Effector memory CD8-positive, alpha-beta T cell (primary cell): ENCODE results near the gene ZNF579.

ENCODE experiments used
- ATAC-seq: fragments of 150-1000 bp; cut with Tn5 transposase; replicated peaks from 2 replicates; pipeline ENCODE4 v1.10.0; 2021; ENCODE audit warnings: mild to moderate bottlenecking, moderate library complexity
- DNase-seq, 3 experiments: peaks; one replicate each; pipeline ENCODE4 v3.0.0; 2021
- H3K27ac Mint-ChIP-seq, 2 donors: one replicate each; pipeline ENCODE4 v1.8.0; 2022; ENCODE audit warnings: mild to moderate bottlenecking in 2 of 2, mixed read lengths in 2 of 2, moderate library complexity in 2 of 2
- H3K27me3 Mint-ChIP-seq, 2 donors: one replicate each; pipeline ENCODE4 v1.8.0; 2022; ENCODE audit warnings: mixed read lengths in 2 of 2
- H3K36me3 Mint-ChIP-seq: one replicate; pipeline ENCODE4 v1.8.0; 2022; ENCODE audit warnings: mild to moderate bottlenecking, moderate library complexity, mixed read lengths; ENCODE audit not compliant: insufficient read depth
- H3K4me1 Mint-ChIP-seq, 2 donors: one replicate each; pipeline ENCODE4 v1.8.0; 2022; ENCODE audit warnings: low read depth in 2 of 2, mixed read lengths in 2 of 2
- H3K4me3 Mint-ChIP-seq, 2 donors: one replicate each; pipeline ENCODE4 v1.8.0; 2022; ENCODE audit warnings: mild to moderate bottlenecking in 2 of 2, mixed read lengths in 2 of 2, moderate library complexity in 2 of 2
- H3K9me3 Mint-ChIP-seq, 2 donors: one replicate each; pipeline ENCODE4 v1.8.0; 2022; ENCODE audit warnings: mixed read lengths in 2 of 2

The ZNF579 gene

GRCh38 chr19:55559684-55560083 lies 21.0 kb downstream of the ZNF579 start:
- Mint-ChIP-seq H3K27me3 (peaks cover 23 to 43% of the 10 kb centered on the region in 2 donors), H3K9me3 (no peaks in the 10 kb centered on the region), H3K27ac (no peak overlapping the region), H3K4me3 (no peak overlapping the region), H3K4me1 (no peaks in the 10 kb centered on the region), H3K36me3 (no peaks in the 10 kb centered on the region)
- no peak for ATAC-seq
- DNase-seq: no peak

DNA sequence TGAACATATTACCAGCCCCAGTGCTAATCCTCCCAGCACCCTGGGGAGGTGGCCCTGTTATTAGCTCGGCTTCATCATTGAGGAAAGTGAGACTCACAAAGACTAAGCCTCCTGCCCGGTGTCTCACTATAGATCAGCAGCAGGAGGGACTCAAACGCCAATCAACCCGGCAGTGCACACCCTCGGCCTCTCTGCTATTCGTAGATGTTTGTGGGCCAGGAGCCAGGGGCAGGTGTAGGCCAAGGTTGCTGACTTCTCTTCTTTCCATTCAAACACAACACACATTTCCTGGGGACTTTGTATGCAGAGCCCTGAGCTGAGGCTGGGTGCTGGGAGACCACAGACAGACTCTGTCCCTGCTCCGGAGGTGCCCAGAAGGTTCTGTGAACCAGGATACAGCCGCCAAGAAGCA lies 25.9 kb downstream of the ZNF579 start:
- ATAC-seq (no peak), DNase-seq (no peak)
- Mint-ChIP-seq H3K9me3 (no peaks in the 10 kb centered on the region), H3K4me1 (peaks cover 0 to 2% of the 10 kb centered on the region in 2 donors), H3K27me3 (peaks cover 21 to 69% of the 10 kb centered on the region in 2 donors), H3K36me3 (no peaks in the 10 kb centered on the region), H3K27ac (no peak overlapping the region), H3K4me3 (no peak overlapping the region)

DNA sequence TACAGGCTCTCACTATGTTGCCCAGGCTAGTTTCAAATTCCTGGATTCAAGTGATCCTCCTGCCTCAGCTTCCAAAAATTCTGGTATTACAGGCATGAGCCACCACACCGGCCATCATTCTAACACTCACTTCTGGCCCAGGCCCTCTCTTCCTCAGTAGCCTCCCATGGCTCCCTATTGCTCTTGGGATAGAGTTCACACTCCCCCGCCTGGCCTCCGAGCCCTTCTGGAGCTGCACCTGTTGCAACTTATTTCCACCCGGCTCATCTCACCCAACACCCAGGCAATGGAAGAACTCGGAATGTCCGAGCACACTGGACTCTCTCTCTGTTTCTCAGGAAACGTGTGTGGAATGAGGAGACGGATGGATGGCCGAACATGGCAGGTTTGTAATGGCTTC lies 26.3 kb downstream of the ZNF579 start:
- Mint-ChIP-seq H3K4me1 (peaks cover 0 to 2% of the 10 kb centered on the region in 2 donors), H3K27me3 (peaks cover 21 to 69% of the 10 kb centered on the region in 2 donors), H3K27ac (no peak overlapping the region), H3K9me3 (no peaks in the 10 kb centered on the region), H3K4me3 (no peak overlapping the region), H3K36me3 (no peaks in the 10 kb centered on the region)
- ATAC-seq (no peak), DNase-seq (no peak)

- no peak overlapping the region for H3K27ac Mint-ChIP-seq
- peaks cover 0 to 2% of the 10 kb centered on the region in 2 donors for H3K4me1 Mint-ChIP-seq
- H3K27me3 Mint-ChIP-seq: peaks cover 21 to 65% of the 10 kb centered on the region in 2 donors
- no peak overlapping the region for H3K4me3 Mint-ChIP-seq
- H3K36me3 Mint-ChIP-seq: no peaks in the 10 kb centered on the region
- no peaks in the 10 kb centered on the region for H3K9me3 Mint-ChIP-seq
- ATAC-seq (no peak), DNase-seq (no peak)
These were observed 27.1 kb downstream of the ZNF579 start for GRCh38 chr19:55553217-55554182.

- ATAC-seq: no peak
- Mint-ChIP-seq H3K27ac (peak overlapping the region in 1 of 2 donors; percentile 59), H3K36me3 (no peaks in the 10 kb centered on the region), H3K4me3 (no peak overlapping the region), H3K4me1 (peaks cover 0 to 2% of the 10 kb centered on the region in 2 donors), H3K27me3 (peaks cover 25 to 68% of the 10 kb centered on the region in 2 donors), H3K9me3 (no peaks in the 10 kb centered on the region)
- DNase-seq: no peak
These were observed 28.0 kb downstream of the ZNF579 start for GRCh38 chr19:55552620-55553019.

DNA sequence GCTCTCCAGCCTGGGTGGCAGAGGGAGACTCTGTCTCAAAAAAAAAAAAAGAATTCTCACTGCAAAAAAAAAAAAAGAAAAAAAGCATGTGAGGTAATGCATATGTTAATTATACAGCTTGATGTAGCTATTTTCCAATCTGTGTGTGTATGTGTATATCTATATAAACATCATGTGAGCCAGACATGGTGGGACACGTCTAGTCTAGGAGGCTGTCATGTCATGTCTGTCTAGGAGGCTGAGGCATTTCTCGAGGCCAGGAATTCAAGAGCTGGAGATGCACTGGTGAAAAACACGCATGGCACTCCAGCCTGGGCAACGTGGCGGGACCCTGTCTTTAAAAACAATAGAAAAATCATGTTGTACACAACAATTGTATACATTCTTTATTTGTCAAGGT lies 28.4 kb downstream of the ZNF579 start:
- H3K4me1 Mint-ChIP-seq: peaks cover 0 to 2% of the 10 kb centered on the region in 2 donors

GRCh38 chr19:55550321-55550650 lies 30.4 kb downstream of the ZNF579 start:
- Mint-ChIP-seq H3K9me3 (no peaks in the 10 kb centered on the region), H3K4me1 (peaks cover 0 to 2% of the 10 kb centered on the region in 2 donors), H3K4me3 (no peak overlapping the region), H3K27me3 (peaks cover 46 to 81% of the 10 kb centered on the region in 2 donors), H3K36me3 (no peaks in the 10 kb centered on the region), H3K27ac (no peak overlapping the region)
- DNase-seq (no peak), ATAC-seq (no peak)

More for the DNA sequence above, 28.4 kb downstream of the ZNF579 start:
- Mint-ChIP-seq H3K9me3 (no peaks in the 10 kb centered on the region), H3K36me3 (no peaks in the 10 kb centered on the region), H3K27me3 (peaks cover 26 to 68% of the 10 kb centered on the region in 2 donors), H3K27ac (peak overlapping the region in 1 of 2 donors; percentile 59), H3K4me3 (no peak overlapping the region)
- ATAC-seq (no peak), DNase-seq (no peak)

GRCh38 chr19:55549500-55550320 lies 30.9 kb downstream of the ZNF579 start:
- Mint-ChIP-seq H3K4me1 (peaks cover 0 to 2% of the 10 kb centered on the region in 2 donors), H3K27ac (no peak overlapping the region), H3K9me3 (no peaks in the 10 kb centered on the region), H3K4me3 (no peak overlapping the region), H3K36me3 (no peaks in the 10 kb centered on the region), H3K27me3 (peaks cover 48 to 81% of the 10 kb centered on the region in 2 donors)
- ATAC-seq (no peak), DNase-seq (no peak)

DNA sequence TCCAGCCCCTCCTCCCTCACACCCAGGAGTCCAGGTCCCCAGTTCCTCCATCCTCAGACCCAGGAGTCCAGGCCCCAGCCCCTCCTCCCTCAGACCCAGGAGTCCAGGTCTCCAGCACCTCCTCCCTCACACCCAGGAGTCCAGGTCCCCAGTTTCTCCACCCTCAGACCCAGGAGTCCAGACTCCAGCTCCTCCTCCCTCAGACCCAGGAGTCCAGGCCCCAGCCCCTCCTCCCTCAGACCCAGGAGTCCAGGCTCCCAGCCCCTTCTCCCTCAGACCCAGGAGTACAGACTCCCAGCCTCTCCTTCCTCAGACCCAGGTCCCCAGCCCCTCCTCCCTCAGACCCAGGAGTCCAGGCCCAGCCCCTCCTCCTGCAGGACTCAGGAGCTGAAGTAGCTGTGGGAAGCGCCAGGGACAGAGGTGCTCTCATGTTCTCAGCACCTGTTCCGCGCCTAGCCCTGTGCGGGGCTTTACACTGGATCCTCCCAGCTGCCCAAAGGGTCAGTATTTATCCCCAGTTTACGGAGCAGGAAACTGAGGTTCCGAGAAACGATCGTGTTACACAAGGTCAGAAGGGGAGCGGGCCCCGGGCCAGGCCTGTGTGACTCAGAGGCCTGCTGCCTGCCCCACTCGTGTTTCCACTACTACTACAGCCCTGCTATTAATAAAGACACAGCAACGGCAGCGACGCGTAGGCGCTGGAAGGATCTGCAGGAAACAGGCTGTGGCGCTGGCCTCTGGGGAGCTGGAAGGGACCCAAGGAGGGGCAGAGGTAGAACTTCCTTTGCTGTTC lies 33.6 kb downstream of the ZNF579 start:
- H3K27ac Mint-ChIP-seq: peak overlapping the region in 1 of 2 donors; percentile 17
- H3K27me3 Mint-ChIP-seq: peaks cover 42 to 70% of the 10 kb centered on the region in 2 donors
- H3K4me1 Mint-ChIP-seq: no peaks in the 10 kb centered on the region
- no peaks in the 10 kb centered on the region for H3K9me3 Mint-ChIP-seq
- no peak for ATAC-seq
- no peaks in the 10 kb centered on the region for H3K36me3 Mint-ChIP-seq
- no peak overlapping the region for H3K4me3 Mint-ChIP-seq
- DNase-seq: no peak

GRCh38 chr19:55546011-55546410 lies 34.6 kb downstream of the ZNF579 start:
- Mint-ChIP-seq H3K9me3 (no peaks in the 10 kb centered on the region), H3K27ac (no peak overlapping the region), H3K36me3 (no peaks in the 10 kb centered on the region), H3K27me3 (peaks cover 42 to 60% of the 10 kb centered on the region in 2 donors), H3K4me3 (no peak overlapping the region), H3K4me1 (no peaks in the 10 kb centered on the region)
- DNase-seq: no peak
- ATAC-seq: no peak

- Mint-ChIP-seq H3K27me3 (peaks cover 42 to 56% of the 10 kb centered on the region in 2 donors), H3K4me1 (no peaks in the 10 kb centered on the region), H3K9me3 (no peaks in the 10 kb centered on the region), H3K27ac (no peak within 1 kb of the TSS), H3K4me3 (no peak within 1 kb of the TSS), H3K36me3 (no peaks in the 10 kb centered on the region)
- DNase-seq: no peak
- no peak for ATAC-seq
These were observed 35.2 kb downstream of the ZNF579 start, which contains the start of gene SBK3 for GRCh38 chr19:55545443-55545842. TSS of gene SBK3 (minus strand) at chr19:55545543. CDS start at chr19:55545543, 0 bp downstream.

DNA sequence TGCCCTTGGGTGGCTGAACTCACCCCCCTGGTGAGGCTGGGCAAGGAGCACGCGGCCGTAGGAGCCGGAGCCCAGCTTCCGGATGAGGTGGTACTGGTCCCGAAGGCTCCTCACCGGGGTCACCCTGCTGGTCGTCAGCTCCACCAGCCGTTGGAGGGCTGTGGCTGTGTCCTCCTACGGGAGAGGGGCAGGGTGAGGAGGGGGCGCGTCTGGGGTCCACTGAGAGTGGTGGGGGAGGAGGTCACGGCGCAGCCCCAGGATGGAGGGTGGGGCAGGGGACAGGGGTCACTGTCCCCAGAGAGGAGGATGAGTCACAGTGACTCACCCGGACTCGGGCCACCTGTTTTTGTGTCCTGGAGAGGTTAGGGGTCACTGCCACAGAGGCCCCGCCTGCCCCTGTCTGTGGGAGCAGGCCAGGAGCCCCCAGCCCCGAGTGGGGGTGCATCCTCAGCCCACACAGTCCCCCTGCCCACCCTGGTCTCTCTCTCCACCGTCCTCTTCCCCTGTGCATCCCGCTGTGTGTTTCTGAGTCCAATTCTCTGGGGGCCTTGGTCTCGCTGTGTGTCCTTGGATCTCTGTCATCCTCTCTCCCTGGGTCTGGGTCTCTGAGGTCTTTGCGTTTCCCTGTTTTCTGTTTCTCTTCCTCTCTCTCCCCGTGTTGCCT lies 35.7 kb downstream of the ZNF579 start:
- Mint-ChIP-seq H3K36me3 (no peaks in the 10 kb centered on the region), H3K27me3 (peaks cover 42 to 50% of the 10 kb centered on the region in 2 donors), H3K4me1 (no peaks in the 10 kb centered on the region), H3K4me3 (no peak overlapping the region), H3K27ac (no peak overlapping the region), H3K9me3 (no peaks in the 10 kb centered on the region)
- ATAC-seq (no peak), DNase-seq (no peak)
